Aorta (tissue), 5 donors: ENCODE results near the gene PDZRN4. TPM values are rescaled to one million over a fixed set of nuclear protein-coding genes. Genes with fewer than 3 reads are reported as not detected.

ENCODE experiments used
- ATAC-seq: fragments of 200-7000 bp; cut with Tn5 transposase; one replicate; pipeline ENCODE4 v1.9.1; 2022; ENCODE audit warnings: moderate library complexity; ENCODE audit not compliant: low FRiP score
- DNase-seq, 2 donors: peaks; one replicate each; pipeline ENCODE4 v3.0.0-alpha.2; 2020
- H3K27ac ChIP-seq, 2 donors: one replicate each; pipeline ENCODE4 v1.5.1; 2013; ENCODE audit warnings: low read length in 2 of 2, mild to moderate bottlenecking in 2 of 2, moderate library complexity in 2 of 2, control low read depth in 1 of 2, inconsistent platforms in 1 of 2, low read depth in 1 of 2
- H3K27me3 ChIP-seq, 2 donors: one replicate each; pipeline ENCODE4 v1.6.1; 2013; ENCODE audit warnings: control low read depth in 1 of 2, low read length in 1 of 2, mild to moderate bottlenecking in 1 of 2, moderate library complexity in 1 of 2; ENCODE audit not compliant: insufficient read depth in 2 of 2, control insufficient read depth in 1 of 2
- H3K36me3 ChIP-seq, 2 donors: one replicate each; pipeline ENCODE4 v1.6.1; 2013; ENCODE audit warnings: control low read depth in 1 of 2, low read length in 1 of 2, mild to moderate bottlenecking in 1 of 2; ENCODE audit not compliant: insufficient read depth in 2 of 2, control insufficient read depth in 1 of 2
- H3K4me1 ChIP-seq, 2 donors: one replicate each; pipeline ENCODE4 v1.6.1; 2013; ENCODE audit warnings: low read length in 2 of 2, control low read depth in 1 of 2, mild to moderate bottlenecking in 1 of 2, moderate library complexity in 1 of 2; ENCODE audit not compliant: insufficient read depth in 2 of 2, control insufficient read depth in 1 of 2
- H3K4me3 ChIP-seq, 2 donors: one replicate each; pipeline ENCODE4 v1.5.1; 2013; ENCODE audit warnings: low read length in 2 of 2, control low read depth in 1 of 2, mild to moderate bottlenecking in 1 of 2
- H3K9me3 ChIP-seq: one replicate; pipeline ENCODE4 v1.6.1; 2013; ENCODE audit warnings: mild to moderate bottlenecking, low read length; ENCODE audit not compliant: control insufficient read depth
- WGBS, 2 donors: extraction: QIAGEN DNeasy Blood & Tissue Kit; methylation state at CpG; one replicate each; pipeline ENCODE4 v1.1.7; 2013; 5-methylcytosine and 5-hydroxymethylcytosine counted together
- intact Hi-C, 2 donors: fragments of 100-400 bp; cut with DNase I; formaldehyde crosslinking; loops; one replicate each; pipeline versions ENCODE4 v1.14.2 to v1.15.0; 2022
- polyA plus RNA-seq, 2 donors: library from polyadenylated mRNA; stranded (reverse); fragments of 200-250 nt; gene quantifications; one replicate each; pipeline ENCODE4 v1.2.3, GENCODE V29; 2013
- total RNA-seq, 2 donors: library from RNA; stranded (reverse); fragmentation: NEBNext Ultra II Directional; extraction: Animal tissue kit (Norgen Biotek cat#: 25700); gene quantifications; one replicate each; pipeline ENCODE4 v1.2.1, GENCODE V29; 2021
- donor health status: healthy with polysubstance abuse.
- donor health status: Bipolar disorder and iron deficiency.
- donor health status: DM: no; HTN: no; CAD: no.
- donor health status: DM: no; HTN: no; CAD: no.
- donor health status: DM: yes; HTN: yes; CAD: no.

Gene PDZRN4
- total and polyA plus RNA-seq, 4 donors = 1.2 to 11.2 (median 4.3) TPM

DNA sequence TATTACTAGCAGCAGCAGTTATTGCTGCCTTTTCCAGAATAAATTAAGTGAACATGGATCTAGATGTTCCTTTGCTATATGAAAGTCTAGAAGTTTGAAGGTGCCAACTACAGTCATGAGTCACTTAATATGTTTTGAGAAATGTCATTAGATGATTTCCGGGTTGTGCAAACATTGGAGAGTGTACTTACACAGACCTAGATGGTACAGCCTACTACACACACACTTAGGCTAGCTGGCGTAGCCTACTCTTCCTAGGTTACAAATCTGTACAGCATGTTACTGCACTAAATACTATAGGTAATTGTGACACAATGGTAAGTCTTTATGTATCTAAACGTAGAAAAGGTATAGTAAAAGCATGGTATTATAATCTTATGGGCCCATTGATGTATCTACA lies 368.1 kb downstream of the PDZRN4 start:
- Histone ChIP-seq H3K27ac (no peak overlapping the region), H3K36me3 (no peaks in the 10 kb centered on the region), H3K4me1 (no peaks in the 10 kb centered on the region), H3K9me3 (no peaks in the 10 kb centered on the region), H3K27me3 (no peaks in the 10 kb centered on the region), H3K4me3 (no peak overlapping the region)
- no peak for DNase-seq
- WGBS, 2 donors = 70 to 78% methylated on average over 3 of the region's 3 CpGs
- intact Hi-C loops = no loop called here
- no peak for ATAC-seq

DNA sequence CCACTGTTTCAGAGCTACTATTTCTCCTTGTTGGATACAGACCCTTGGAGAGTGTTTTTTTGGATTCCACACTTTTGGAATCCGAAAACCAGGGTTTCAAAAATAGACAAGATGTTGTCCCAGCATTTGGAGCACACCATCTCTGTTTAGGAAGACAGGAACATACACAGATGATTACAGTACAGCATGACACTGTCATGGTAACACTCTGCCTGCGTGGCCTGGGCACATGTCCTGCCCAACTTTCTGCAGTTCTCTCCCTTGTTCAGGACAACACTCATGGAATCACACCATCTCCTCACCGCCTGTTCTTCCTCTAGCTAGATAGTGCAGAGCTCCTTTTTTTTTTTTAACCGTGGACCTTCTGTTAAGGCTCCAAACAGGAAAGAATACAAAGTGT lies 369.2 kb downstream of the PDZRN4 start:
- ATAC-seq (no peak), DNase-seq (no peak)
- no peaks in the 10 kb centered on the region for H3K9me3 ChIP-seq
- no peaks in the 10 kb centered on the region for H3K36me3 ChIP-seq
- H3K4me3 ChIP-seq = no peak overlapping the region
- intact Hi-C loops = no loop called here
- WGBS, 2 donors = 88 to 90% methylated on average over 4 of the region's 4 CpGs
- H3K27ac ChIP-seq = no peak overlapping the region
- no peaks in the 10 kb centered on the region for H3K4me1 ChIP-seq
- no peaks in the 10 kb centered on the region for H3K27me3 ChIP-seq

DNA sequence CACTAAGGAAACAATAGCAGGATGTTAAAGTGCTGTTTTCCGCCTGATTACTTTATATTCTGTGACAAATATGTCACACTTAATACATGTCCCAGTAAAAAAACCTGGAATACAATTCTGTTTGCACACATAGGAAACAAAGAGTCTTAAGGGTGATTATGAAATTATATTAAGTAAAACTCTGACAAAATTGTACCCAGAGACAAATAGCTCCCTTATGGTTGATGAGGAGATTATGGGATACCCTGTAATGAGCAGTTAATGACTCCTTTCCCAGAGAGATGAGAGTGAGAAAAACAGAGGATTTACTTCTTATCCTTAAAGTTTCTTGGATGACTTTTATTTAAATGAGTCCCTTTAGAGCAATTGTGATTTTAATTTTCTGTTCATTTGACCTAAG lies 370.6 kb downstream of the PDZRN4 start:
- Histone ChIP-seq H3K4me3 (no peak overlapping the region), H3K9me3 (no peaks in the 10 kb centered on the region)

DNA sequence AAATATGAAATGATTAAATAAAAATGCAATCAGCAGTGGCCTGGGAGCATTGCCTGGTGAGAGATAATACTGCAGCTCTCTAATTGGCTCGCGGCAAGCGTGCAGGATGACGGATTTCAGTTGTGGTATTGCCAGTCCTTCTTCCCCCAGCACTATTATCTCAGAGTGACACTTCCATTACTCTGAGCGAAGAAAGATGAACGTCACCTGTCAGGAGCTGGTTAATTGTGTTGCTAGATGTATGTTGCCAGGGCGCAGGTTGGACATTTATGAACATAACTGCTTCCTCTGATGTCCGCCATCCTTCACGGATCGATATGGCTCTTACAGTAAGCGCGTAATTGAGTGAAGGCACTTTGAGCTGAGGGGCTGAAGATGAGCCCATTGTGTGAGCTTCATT lies 374.9 kb downstream of the PDZRN4 start:
- WGBS, 2 donors = 94 to 95% methylated on average over 12 of the region's 12 CpGs
- DNase-seq (no peak), ATAC-seq (no peak)
- Histone ChIP-seq H3K4me3 (no peak overlapping the region), H3K36me3 (no peaks in the 10 kb centered on the region), H3K27ac (no peak overlapping the region), H3K9me3 (no peaks in the 10 kb centered on the region), H3K4me1 (no peaks in the 10 kb centered on the region), H3K27me3 (no peaks in the 10 kb centered on the region)
- intact Hi-C loops = no loop called here

More for the DNA sequence above, 370.6 kb downstream of the PDZRN4 start:
- intact Hi-C loops = no loop called here
- WGBS, 2 donors = 93 to 98% methylated on average over 1 of the region's 1 CpG
- Histone ChIP-seq H3K27me3 (no peaks in the 10 kb centered on the region), H3K4me1 (no peaks in the 10 kb centered on the region), H3K27ac (no peak overlapping the region), H3K36me3 (no peaks in the 10 kb centered on the region)
- ATAC-seq (no peak), DNase-seq (no peak)

DNA sequence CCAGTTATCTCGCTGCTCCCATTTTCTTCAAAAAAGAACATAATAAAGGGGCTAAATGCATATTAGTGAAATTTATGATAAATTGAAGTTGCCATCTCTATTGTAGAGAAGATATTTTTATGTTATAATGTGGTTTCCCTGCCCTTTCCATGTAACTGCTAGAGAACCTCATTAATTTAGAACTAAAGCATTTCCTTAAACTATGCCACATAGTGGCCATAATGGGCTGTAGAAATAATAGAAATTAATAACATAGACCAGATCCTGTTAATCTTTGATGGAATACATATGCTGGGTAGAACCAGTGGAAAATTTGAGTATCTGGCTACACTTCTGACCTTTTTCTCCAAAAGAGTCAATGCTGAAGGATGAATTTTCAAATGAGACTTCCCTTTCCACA lies 376.7 kb downstream of the PDZRN4 start:
- 86 to 89% methylated on average over 1 of the region's 1 CpG for WGBS, 2 donors
- Histone ChIP-seq H3K36me3 (no peaks in the 10 kb centered on the region), H3K27ac (no peak overlapping the region), H3K4me1 (no peaks in the 10 kb centered on the region), H3K27me3 (no peaks in the 10 kb centered on the region), H3K4me3 (no peak overlapping the region), H3K9me3 (no peaks in the 10 kb centered on the region)
- no peak for DNase-seq
- ATAC-seq = no peak
- intact Hi-C loops = no loop called here

DNA sequence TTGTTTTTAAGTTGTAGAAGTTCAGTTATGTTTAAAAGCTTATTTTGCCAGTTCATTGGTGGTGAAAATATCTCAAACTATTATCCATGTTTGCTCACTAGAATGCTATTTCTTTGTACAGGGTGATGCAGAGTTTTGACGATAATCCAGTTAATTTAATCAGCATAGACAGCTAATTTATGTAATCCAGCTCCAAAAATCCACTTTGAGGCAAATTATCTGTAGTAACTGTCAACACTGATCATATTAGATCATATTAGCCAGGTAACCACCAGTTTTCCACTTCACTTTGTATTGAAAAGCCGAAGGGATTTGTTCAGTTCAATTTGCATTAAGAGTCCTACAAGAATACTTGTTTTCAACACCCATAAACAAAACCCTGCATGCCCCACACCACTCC lies 378.6 kb downstream of the PDZRN4 start:
- Histone ChIP-seq H3K27me3 (no peaks in the 10 kb centered on the region), H3K4me1 (no peaks in the 10 kb centered on the region), H3K9me3 (no peaks in the 10 kb centered on the region), H3K27ac (no peak overlapping the region), H3K36me3 (no peaks in the 10 kb centered on the region), H3K4me3 (no peak overlapping the region)
- no peak for DNase-seq
- WGBS, 2 donors = 87 to 92% methylated on average over 2 of the region's 2 CpGs
- ATAC-seq = no peak
- intact Hi-C loops = no loop called here

DNA sequence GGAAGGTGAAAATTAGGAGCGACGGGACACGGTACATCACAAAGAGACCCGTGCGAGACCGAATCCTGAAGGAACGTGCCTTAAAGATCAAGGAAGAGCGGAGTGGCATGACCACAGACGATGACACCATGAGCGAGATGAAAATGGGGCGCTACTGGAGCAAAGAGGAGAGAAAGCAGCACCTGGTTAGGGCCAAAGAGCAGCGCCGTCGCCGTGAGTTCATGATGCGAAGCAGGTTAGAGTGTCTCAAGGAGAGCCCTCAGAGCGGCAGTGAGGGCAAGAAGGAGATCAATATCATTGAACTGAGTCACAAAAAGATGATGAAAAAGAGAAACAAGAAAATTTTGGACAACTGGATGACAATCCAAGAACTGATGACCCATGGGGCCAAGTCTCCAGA lies 385.3 kb downstream of the PDZRN4 start:
- Histone ChIP-seq H3K4me3 (no peak overlapping the region), H3K9me3 (no peaks in the 10 kb centered on the region), H3K36me3 (peaks cover 0 to 5% of the 10 kb centered on the region in 2 donors), H3K4me1 (peaks cover 0 to 2% of the 10 kb centered on the region in 2 donors), H3K27me3 (no peaks in the 10 kb centered on the region), H3K27ac (no peak overlapping the region)
- no peak for ATAC-seq
- peak in 1 of 2 donors; percentile 71 for DNase-seq
- WGBS, 2 donors = 97 to 98% methylated on average over 17 of the region's 17 CpGs
- intact Hi-C loops = no loop called here

DNA sequence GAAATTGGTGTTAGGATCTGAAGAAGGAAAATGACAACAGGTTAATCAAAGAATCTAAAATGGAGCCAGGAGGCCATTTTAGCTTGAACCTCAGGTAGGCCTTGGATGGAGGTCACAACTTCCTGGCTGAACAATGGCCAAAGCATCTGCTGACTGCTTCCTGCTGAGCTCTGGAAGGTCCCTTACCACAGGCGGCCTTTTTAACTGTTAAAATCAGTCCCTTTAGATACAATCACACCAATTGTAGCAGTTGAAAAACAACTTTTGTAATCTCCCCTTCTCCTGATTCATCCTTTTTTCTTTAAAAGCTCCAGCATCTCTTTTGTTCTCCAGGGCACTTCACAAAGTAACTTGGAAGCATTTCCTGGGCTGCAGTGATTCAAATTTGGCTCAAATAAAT lies 388.8 kb downstream of the PDZRN4 start:
- Histone ChIP-seq H3K27ac (no peak overlapping the region), H3K4me3 (no peak overlapping the region), H3K36me3 (peaks cover 0 to 5% of the 10 kb centered on the region in 2 donors), H3K4me1 (peaks cover 0 to 2% of the 10 kb centered on the region in 2 donors), H3K27me3 (no peaks in the 10 kb centered on the region), H3K9me3 (no peaks in the 10 kb centered on the region)
- ATAC-seq (no peak), DNase-seq (no peak)
- intact Hi-C loops = no loop called here
- 83 to 90% methylated on average over 1 of the region's 1 CpG for WGBS, 2 donors

DNA sequence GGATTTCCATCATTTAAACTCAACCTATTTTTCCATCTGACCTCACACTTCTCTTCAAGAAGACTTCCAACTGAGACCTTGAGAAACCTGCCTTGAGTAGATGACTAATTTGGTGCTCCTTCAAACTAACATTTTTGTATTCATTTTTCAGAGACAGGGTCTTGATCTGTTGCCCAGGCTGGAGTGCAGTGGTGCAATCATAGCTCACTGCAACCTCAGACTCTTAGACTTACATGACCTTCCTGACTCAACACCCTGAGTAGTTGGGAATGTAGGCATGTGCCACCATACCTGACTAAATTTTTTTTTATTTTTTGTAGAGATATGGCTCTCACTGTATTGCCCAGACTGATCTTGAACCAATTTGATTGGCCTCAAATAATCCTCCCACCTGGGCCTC lies 389.9 kb downstream of the PDZRN4 start:
- H3K27ac ChIP-seq = no peak overlapping the region
- intact Hi-C loops = no loop called here
- no peaks in the 10 kb centered on the region for H3K9me3 ChIP-seq
- ATAC-seq (no peak), DNase-seq (no peak)
- H3K36me3 ChIP-seq = no peaks in the 10 kb centered on the region
- H3K4me3 ChIP-seq = no peak overlapping the region
- H3K27me3 ChIP-seq = no peaks in the 10 kb centered on the region
- peaks cover 0 to 2% of the 10 kb centered on the region in 2 donors for H3K4me1 ChIP-seq
